NCI-H1694 treated with DMSO at 0.1 percent for 48 hours (cell line): ENCODE results near the gene ZNF565.
A peak's percentile ranks its signal among the peaks of the same experiment; 100 is the strongest.
"Not testable (repeated sequence)": the region's sequence is repeated elsewhere in the genome, so short reads cannot be mapped to it uniquely, and the experiment has no call there.

Experiments used
- DNase-seq: peaks from one replicate; lab custom pipeline; 2025; lab: John Stamatoyannopoulos, UW

The ZNF565 gene

DNA sequence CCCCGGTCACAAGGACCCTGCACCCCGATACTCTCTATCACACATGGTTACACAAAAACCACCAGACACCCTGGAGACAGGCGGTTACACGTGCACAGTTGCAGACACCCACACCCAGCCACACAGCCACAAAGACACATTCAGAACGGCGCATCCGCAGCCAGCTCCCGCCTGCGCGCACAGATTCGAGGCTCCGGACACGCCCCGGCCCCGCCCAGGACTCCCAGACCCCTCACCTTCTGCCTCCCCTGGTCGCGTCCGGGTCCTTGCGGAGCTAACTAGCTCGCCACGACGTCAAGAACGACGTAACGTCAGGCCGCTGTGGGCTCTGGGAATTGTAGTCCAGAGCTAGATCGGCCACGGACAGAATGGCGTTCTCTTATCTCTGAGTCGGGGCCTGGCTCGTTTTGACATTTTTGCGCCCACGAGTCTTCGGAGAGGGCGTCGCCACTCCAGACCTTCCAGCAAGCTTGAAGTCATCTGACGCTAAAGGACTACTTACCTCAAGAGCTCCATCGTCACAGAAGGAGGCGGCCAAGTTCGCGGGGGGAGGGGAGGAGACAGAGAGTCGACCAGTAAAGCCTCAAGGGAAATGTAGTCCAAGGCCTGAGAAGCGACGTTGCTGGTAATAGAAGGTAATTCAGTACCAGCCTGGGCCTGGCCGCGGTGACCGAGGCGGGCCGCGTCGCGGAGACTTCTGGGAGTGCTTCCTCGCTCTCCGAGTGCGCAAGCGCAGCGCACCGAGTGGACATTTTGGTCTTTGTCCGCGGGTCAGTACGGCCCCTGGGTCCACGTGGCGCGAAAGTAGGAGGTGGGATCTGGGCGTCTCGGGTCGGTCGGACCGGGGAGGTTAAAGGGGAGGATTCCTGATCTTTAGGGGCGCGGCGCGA, at the start of gene ZNF565, which contains the start of gene ZNF146:
Gene ZNF565 (minus strand): TSS at position 280 of the 890 bp plus-strand sequence. CDS start 12,680 bp downstream, outside the sequence.
Gene ZNF146 (plus strand): TSS at position 721 of the 890 bp plus-strand sequence. CDS start 21,335 bp downstream, outside the sequence.
- peak; percentile 99 for DNase-seq

DNA sequence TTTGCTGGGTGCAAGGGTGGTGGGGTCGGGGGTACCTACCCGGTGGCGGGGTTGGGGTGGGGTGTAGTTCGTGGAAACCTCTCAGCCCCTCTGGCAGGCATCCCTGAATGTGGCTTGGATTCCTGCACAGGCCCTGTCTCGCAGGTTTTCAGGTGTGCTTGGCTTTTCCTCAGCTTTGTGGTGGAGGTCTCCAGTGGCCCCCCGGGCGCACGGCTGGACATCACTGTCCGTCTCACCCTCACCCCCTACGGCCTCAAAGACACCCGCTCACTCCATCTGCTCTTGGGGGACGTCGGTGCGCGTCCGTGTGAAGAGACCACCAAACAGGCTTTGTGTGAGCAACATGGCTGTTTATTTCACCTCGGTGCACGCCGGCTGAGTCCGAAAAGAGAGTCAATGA, 44.7 kb upstream of the ZNF565 start:
- DNase-seq, result no peak

DNA sequence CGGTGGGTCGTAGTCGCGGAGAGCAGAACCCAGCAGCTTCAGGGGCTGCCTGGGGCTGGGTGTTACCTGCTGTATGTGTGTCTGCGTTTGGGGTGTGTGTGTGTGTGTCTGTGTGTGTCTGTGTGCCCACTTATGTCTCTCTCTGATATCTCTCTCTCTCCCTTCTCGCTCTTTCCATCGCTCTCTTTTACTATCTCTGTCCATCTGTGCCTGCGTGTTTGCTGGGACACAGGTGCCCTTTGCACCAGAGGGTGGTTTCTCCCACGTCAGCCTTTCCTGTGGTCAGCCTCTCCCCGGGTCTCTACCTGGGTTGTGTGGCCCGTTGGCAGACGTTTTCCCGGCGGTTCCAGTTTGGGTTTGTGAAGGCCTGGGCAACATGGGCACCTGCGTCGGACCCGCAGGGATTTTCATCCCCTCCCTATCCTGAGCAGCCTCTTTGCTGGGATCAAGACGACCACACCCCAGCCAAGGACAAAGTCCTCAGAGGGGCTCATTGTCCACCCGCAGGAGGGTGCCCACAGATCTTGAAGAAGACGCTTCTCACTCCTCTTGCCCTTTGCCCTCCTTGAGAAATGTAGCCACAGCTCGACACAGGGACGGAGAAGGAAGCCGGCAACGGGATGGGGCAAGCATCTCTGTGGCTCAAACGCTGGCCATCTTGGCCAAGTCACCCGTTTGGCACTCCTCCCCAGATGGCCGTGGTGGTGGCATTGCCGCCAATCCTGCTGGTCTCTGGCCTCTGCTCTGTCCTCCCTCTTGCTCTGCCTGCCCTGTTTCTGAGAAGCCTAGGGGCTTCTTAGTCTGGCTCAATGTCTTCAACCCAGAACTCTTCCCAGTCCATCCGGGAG, 43.8 kb upstream of the ZNF565 start:
- DNase-seq, result no peak

- no peak for DNase-seq
These were observed 43.0 kb upstream of the ZNF565 start for GRCh38 chr19:36257520-36257876.

GRCh38 chr19:36256853-36257519, 42.5 kb upstream of the ZNF565 start:
- DNase-seq, result no peak

GRCh38 chr19:36256064-36256463, 41.6 kb upstream of the ZNF565 start:
- DNase-seq, result no peak

- no peak for DNase-seq
These were observed 40.9 kb upstream of the ZNF565 start for GRCh38 chr19:36255316-36255715.

GRCh38 chr19:36254848-36255247, 40.4 kb upstream of the ZNF565 start:
- DNase-seq, result no peak

DNA sequence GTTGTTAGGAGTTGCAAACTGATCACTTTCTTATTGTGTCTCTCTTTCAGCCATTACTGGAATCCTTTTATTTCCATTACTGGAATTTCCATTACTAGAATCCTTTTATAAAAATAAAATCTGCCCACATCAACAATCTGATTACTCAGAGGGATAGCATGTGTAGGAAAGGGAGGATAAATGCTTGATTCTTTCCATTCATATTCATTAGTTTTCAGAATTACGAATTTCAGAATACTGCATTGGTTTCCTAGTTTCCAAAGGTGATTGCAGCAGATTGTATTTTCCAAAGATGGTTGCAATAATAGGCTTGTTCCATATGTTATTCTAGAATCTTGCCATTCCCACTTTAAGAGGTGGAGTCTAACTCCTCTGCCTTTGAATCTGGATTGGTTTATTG, 37.6 kb upstream of the ZNF565 start:
- DNase-seq, result no peak

DNA sequence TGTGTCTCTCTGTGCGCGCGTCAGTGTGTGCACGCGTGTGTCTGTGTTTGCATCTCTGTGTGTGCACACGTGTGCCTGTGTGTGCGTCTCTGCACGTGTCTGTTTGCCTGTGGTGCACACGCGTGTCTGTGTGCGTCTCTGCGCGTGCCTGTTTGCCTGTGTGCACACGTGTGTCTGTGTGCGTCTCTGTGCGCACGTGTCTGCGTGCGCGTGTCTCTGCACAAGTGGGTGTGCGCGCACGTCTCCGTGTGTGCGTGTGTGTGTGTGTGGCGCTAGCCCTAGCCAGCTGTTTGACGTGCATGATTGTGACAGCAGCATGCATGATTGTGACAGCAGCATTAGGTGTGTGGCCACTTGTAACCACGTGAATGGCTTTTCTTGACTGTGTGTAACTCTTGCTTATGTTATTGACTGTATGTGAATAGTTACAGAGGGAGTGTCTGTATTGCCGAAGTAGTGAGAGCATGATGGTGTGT, 31.6 kb upstream of the ZNF565 start:
- DNase-seq, result no peak

- DNase-seq, result no peak
These were observed 30.9 kb upstream of the ZNF565 start for GRCh38 chr19:36245210-36246005.

DNA sequence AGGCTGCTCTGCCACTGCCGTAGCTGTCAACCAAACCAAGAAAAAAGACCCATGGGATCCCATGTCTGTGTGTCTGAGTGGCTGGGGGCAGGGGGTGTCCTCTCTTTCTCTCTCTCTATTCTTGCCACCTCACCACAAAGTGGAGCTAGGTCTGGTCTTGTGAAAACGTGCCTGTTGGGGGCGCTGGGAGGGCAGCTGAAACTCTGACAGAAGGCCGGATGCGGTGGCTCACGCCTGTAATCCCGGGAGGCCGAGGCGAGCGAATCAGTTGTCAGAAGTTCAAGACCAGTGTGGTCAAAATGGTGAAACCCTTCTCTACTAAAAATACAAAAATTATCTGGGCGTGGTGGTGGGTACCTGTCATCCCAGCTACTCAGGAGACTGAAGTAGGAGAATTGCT, 29.6 kb upstream of the ZNF565 start:
- DNase-seq, result no peak

DNA sequence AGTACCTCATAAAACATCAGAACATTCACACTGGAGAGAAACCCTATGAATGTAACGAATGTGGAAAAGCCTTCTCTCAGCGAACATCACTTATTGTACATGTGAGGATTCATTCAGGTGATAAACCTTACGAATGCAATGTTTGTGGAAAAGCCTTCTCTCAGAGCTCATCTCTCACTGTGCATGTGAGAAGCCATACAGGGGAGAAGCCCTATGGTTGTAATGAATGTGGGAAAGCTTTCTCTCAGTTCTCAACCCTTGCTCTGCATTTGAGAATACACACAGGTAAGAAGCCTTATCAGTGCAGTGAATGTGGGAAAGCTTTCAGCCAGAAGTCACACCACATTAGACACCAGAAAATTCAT, 22.5 kb upstream of the ZNF565 start:
- DNase-seq, result no peak

GRCh38 chr19:36236304-36236945, 22.0 kb upstream of the ZNF565 start:
- DNase-seq, result no peak

GRCh38 chr19:36233626-36234025, 19.2 kb upstream of the ZNF565 start:
- not testable (repeated sequence) for DNase-seq

- DNase-seq, result no peak
These were observed 10.9 kb upstream of the ZNF565 start for GRCh38 chr19:36225219-36225892.

DNA sequence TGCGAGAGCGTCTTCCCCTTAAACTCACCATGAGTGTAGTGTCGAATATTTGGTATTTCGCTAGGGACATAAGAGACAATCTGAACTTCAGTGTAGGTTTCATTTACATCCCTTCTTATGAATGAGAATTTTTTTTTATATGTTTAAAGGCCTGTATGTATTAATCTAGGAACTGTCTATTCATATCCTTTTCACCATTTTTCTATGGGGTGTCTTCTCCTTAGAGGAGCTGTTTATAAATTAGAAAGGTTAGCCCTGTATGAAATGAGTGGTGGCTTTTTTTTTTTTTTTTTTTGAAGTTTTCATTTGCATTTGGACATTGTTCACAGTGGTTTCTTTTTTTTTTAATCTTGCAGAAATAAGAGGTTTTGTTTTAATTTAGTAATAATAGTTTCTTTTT, 8.0 kb upstream of the ZNF565 start:
- no peak for DNase-seq

DNA sequence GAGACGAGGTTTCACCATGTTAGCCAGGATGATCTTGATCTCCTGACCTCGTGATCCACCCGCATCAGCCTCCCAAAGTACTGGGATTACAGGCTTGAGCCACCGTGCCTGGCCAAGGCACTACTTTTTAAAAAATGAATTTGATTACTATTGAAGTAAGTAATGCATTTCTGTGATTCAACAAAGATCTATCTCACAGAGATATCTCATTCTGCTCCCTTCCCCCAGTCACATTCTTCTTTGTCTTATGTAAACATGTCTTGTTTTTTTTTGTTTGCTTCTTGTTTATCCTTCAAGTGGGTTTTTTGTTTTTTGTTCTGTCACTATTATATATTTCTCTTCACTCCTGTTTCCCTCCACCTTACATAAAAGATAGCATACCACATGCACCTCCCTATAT, 7.0 kb upstream of the ZNF565 start:
- no peak for DNase-seq

DNA sequence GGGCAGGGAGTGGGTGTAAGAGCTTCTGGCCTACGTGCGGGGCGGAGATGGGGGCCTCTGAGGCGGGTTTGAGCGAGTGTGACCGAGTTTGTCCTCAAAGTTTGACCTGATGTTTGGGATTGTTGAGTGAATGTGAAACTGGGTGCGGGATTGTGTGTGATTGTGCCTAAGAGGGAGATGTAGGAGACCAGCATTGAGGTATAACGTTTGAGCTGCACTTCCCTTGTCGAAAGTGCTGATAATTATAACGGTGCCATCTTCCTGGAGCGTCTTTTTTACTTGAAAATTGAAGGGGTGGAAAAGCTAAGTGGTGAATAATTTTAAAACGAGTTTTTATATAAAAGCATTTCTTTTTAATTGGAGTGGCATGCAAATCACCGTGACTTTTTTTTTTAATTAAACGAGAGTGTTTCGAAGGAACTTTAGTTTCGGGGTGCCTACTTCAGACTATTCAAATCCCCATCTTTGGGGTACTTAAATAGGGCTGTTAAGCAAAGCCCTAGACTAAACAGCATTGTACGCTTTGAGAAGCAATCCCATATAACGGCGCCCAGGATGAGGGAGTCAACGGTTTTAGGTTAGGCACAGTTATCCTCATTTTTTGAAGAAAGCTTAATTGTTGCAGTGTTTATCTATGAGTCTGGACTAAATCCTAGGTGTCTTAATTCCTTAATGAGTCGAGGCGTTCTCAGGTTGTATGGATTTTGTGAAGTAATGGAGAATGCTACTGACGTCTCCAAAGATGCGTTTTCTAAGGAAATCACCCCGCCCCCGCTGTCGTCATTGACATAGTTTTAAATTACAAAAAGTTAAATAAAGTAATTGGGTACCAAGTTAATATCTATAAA, 1.0 kb upstream of the ZNF565 start:
- DNase-seq, result peak; percentile 77
